ENCODE measurements around the gene TECTB. TPM values are rescaled to one million over a fixed set of nuclear protein-coding genes. Genes with fewer than 3 reads are reported as not detected.

The TECTB gene
- total RNA-seq, 1 experiment from 2014 or later: not detected

- Histone ChIP-seq H3K27me3 (ENCODE audit: control insufficient read depth, insufficient read depth, low read length) (peaks cover 12% of the 10 kb centered on the region), H3K36me3 (ENCODE audit: control insufficient read depth, insufficient read depth, low read length) (no peaks in the 10 kb centered on the region; the same call in 1 of the 2 replicates), H3K27ac (ENCODE audit: low read length) (no peak overlapping the region), H3K9me3 (ENCODE audit: control insufficient read depth, insufficient read depth, low read depth, low read length) (no peaks in the 10 kb centered on the region), H3K4me1 (ENCODE audit: control insufficient read depth, insufficient read depth, low read length) (no peaks in the 10 kb centered on the region), H3K4me3 (ENCODE audit: low read depth in 2 of 2, low read length in 2 of 2) (no peak overlapping the region)
- in situ Hi-C loops (cut with HindIII; ENCODE audit: low pct_unique_long_range_greater_than_20kb, low sequenced_read_pairs): no loop called here
- ChIA-PET CTCF (no interaction called here), POLR2A (interaction anchor here (0.6 kb wide), 1 partner anchor 1384 kb away, joined by 4 read pairs; no protein-coding TSS in a partner anchor)
- intact Hi-C loops (cut with micrococcal nuclease; ENCODE audit: unreplicated experiment): no loop called here
- no peak for DNase-seq (ENCODE audit: low read depth, low spot score)
- TF ChIP-seq TCF7L2 (IDR thresholded peaks at IDR 0.05; ENCODE audit: low read depth, low read length) (no peak), CTCF (IDR thresholded peaks at IDR 0.05) (no peak), SIN3A (IDR thresholded peaks at IDR 0.05; ENCODE audit: borderline replicate concordance, insufficient read depth, low read depth, low read length) (no peak), POLR2AphosphoS5 (IDR thresholded peaks at IDR 0.05; ENCODE audit: low read depth, low read length) (no peak)
- TF ChIP-seq, protein P1, sequence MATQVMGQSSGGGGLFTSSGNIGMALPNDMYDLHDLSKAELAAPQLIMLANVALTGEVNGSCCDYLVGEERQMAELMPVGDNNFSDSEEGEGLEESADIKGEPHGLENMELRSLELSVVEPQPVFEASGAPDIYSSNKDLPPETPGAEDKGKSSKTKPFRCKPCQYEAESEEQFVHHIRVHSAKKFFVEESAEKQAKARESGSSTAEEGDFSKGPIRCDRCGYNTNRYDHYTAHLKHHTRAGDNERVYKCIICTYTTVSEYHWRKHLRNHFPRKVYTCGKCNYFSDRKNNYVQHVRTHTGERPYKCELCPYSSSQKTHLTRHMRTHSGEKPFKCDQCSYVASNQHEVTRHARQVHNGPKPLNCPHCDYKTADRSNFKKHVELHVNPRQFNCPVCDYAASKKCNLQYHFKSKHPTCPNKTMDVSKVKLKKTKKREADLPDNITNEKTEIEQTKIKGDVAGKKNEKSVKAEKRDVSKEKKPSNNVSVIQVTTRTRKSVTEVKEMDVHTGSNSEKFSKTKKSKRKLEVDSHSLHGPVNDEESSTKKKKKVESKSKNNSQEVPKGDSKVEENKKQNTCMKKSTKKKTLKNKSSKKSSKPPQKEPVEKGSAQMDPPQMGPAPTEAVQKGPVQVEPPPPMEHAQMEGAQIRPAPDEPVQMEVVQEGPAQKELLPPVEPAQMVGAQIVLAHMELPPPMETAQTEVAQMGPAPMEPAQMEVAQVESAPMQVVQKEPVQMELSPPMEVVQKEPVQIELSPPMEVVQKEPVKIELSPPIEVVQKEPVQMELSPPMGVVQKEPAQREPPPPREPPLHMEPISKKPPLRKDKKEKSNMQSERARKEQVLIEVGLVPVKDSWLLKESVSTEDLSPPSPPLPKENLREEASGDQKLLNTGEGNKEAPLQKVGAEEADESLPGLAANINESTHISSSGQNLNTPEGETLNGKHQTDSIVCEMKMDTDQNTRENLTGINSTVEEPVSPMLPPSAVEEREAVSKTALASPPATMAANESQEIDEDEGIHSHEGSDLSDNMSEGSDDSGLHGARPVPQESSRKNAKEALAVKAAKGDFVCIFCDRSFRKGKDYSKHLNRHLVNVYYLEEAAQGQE (IDR thresholded peaks at IDR 0.05; ENCODE audit: insufficient read depth in 1 of 2, low read depth in 2 of 2, low read length in 1 of 2): no peak
- no TSS peak for BruUV-seq (replicated peaks)
- no peak for ATAC-seq
These were observed 47.5 kb downstream of the TECTB start for GRCh38 chr10:112330607-112331160.

- H3K4me3 ChIP-seq (ENCODE audit: low read depth in 2 of 2, low read length in 2 of 2): no peak overlapping the region
- no peak for ATAC-seq
- H3K4me1 ChIP-seq (ENCODE audit: control insufficient read depth, insufficient read depth, low read length): no peaks in the 10 kb centered on the region
- in situ Hi-C loops (cut with HindIII; ENCODE audit: low pct_unique_long_range_greater_than_20kb, low sequenced_read_pairs): no loop called here
- POLR2A ChIA-PET: no interaction called here
- CTCF ChIA-PET: no interaction called here
- no TSS peak for BruUV-seq (replicated peaks)
- H3K27me3 ChIP-seq (ENCODE audit: control insufficient read depth, insufficient read depth, low read length): peaks cover 12% of the 10 kb centered on the region
- H3K36me3 ChIP-seq (ENCODE audit: control insufficient read depth, insufficient read depth, low read length): no peaks in the 10 kb centered on the region; the same call in 1 of the 2 replicates
- intact Hi-C loops (cut with micrococcal nuclease; ENCODE audit: unreplicated experiment): no loop called here
- TF ChIP-seq, protein P1 (IDR thresholded peaks at IDR 0.05; ENCODE audit: insufficient read depth in 1 of 2, low read depth in 2 of 2, low read length in 1 of 2): no peak
- TF ChIP-seq SIN3A (IDR thresholded peaks at IDR 0.05; ENCODE audit: borderline replicate concordance, insufficient read depth, low read depth, low read length): no peak
- no peak for TF ChIP-seq POLR2AphosphoS5 (IDR thresholded peaks at IDR 0.05; ENCODE audit: low read depth, low read length)
- TF ChIP-seq CTCF (IDR thresholded peaks at IDR 0.05): no peak
- no peak for TF ChIP-seq TCF7L2 (IDR thresholded peaks at IDR 0.05; ENCODE audit: low read depth, low read length)
- H3K9me3 ChIP-seq (ENCODE audit: control insufficient read depth, insufficient read depth, low read depth, low read length): no peaks in the 10 kb centered on the region
- no peak overlapping the region for H3K27ac ChIP-seq (ENCODE audit: low read length)
- DNase-seq (ENCODE audit: low read depth, low spot score): no peak
These were observed 48.8 kb downstream of the TECTB start for GRCh38 chr10:112332022-112332421.

Data from Panc1 (cell line).